Measurements from ENCODE around the gene DSCAML1.

Gene DSCAML1

DNA sequence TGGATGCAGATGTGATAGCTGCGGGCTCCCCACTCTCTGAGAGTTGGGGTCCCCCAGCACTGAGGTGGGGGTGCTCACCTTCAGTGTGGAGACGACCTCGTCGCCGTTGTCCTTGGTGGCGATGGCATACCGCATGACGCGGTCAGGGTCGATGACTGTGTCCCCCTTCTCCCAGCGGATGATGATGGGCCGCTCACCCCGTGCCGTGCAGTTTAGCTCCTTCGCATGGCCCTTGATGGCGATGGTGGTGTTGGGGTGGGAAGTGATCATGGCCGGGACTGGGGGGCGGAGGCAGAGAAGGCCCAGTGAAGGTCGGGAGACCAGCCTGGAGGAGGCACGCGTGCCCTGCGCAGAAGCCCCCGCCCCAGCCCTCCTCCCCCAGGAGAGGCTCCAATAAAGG lies 315.1 kb downstream of the DSCAML1 start:
- TF ChIP-seq, protein P1, sequence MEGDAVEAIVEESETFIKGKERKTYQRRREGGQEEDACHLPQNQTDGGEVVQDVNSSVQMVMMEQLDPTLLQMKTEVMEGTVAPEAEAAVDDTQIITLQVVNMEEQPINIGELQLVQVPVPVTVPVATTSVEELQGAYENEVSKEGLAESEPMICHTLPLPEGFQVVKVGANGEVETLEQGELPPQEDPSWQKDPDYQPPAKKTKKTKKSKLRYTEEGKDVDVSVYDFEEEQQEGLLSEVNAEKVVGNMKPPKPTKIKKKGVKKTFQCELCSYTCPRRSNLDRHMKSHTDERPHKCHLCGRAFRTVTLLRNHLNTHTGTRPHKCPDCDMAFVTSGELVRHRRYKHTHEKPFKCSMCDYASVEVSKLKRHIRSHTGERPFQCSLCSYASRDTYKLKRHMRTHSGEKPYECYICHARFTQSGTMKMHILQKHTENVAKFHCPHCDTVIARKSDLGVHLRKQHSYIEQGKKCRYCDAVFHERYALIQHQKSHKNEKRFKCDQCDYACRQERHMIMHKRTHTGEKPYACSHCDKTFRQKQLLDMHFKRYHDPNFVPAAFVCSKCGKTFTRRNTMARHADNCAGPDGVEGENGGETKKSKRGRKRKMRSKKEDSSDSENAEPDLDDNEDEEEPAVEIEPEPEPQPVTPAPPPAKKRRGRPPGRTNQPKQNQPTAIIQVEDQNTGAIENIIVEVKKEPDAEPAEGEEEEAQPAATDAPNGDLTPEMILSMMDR (IDR thresholded peaks at IDR 0.05; ENCODE audit: low read depth, low read length): no peak
- no peak for DNase-seq (ENCODE audit: extremely low read depth, low read depth)

DNA sequence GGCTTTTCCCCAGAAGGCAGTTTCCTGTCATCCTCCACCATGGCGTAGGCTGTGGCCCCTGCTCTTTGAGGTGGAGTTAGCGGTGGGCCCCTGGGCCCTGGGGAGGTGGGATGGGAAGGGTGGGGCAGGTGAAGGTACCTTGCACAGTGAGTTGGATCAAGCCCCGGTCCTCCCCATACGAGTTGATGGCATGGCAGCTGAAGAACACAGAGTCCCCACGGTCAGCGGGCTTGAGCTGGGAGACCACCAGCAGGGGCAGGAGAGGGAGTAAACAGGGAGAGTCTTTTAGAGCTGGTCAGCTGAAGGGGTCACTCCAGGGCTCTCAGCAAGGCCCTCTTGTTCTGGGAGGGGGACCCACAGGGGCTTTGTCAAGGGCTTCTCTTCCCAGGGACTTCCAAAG lies 316.0 kb downstream of the DSCAML1 start:
- TF ChIP-seq, protein P1 (IDR thresholded peaks at IDR 0.05; ENCODE audit: low read depth, low read length): no peak
- DNase-seq (ENCODE audit: extremely low read depth, low read depth): no peak

DNA sequence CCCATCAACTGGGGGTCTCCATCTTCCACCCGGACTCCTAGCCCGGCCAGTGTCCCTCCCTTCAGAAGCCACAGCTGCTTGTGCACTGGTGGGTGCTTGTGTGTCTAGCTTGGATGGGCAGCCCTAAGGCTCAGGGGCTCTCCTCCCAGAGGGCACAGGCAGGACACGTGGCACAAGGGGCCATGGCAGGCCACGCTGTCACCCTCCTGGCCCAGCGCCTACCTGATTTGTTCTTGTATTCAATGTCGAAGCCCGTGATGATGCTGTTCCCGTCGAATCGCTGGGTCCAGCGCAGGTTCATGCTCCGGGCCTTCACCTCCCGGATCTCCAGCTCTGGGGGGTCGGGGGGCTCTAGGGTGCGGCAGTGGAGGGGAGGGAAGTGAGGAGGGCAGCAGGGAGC lies 316.8 kb downstream of the DSCAML1 start:
- TF ChIP-seq, protein P1 (IDR thresholded peaks at IDR 0.05; ENCODE audit: low read depth, low read length): no peak
- DNase-seq (ENCODE audit: extremely low read depth, low read depth): no peak

DNA sequence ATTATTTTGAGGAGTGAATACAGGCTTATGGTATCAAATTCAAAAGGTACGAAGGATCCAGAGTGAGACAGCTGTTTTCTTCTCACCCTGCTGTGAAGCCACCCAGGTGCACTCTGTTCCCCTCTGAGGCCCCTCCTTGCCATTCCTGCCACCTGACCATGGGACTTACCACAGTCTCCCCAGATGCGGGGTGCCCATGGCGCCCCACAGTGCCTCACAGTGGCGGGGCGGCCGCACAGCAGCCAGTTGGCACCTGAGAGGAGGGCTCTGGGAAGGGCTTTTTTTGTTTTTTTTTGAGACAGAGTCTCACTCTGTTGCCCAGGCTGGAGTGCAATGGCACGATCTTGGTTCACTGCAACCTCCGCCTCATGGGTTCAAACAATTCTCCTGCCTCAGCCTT lies 317.6 kb downstream of the DSCAML1 start:
- no peak for DNase-seq (ENCODE audit: extremely low read depth, low read depth)
- TF ChIP-seq, protein P1 (IDR thresholded peaks at IDR 0.05; ENCODE audit: low read depth, low read length): no peak

DNA sequence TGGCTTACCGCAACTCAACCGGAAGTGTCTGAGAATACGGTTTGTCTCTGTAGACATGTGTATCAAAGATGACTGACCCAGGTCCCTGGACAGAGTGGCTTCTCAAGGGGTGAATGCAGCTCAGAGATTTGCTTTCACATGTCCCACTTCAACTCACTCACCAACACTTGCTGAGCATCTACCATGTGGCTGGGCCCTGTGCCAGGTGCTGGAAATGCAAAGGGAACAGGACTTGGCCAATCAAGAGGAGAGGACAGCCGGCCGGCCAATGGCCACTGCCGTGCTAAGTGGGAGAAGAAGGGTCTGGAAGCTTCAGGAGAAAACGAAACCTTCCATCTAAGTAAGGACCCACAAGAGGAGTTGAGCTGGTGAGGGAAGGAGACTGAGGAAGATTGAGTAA lies 318.1 kb downstream of the DSCAML1 start:
- no peak for DNase-seq (ENCODE audit: extremely low read depth, low read depth)
- TF ChIP-seq, protein P1 (IDR thresholded peaks at IDR 0.05; ENCODE audit: low read depth, low read length): no peak

DNA sequence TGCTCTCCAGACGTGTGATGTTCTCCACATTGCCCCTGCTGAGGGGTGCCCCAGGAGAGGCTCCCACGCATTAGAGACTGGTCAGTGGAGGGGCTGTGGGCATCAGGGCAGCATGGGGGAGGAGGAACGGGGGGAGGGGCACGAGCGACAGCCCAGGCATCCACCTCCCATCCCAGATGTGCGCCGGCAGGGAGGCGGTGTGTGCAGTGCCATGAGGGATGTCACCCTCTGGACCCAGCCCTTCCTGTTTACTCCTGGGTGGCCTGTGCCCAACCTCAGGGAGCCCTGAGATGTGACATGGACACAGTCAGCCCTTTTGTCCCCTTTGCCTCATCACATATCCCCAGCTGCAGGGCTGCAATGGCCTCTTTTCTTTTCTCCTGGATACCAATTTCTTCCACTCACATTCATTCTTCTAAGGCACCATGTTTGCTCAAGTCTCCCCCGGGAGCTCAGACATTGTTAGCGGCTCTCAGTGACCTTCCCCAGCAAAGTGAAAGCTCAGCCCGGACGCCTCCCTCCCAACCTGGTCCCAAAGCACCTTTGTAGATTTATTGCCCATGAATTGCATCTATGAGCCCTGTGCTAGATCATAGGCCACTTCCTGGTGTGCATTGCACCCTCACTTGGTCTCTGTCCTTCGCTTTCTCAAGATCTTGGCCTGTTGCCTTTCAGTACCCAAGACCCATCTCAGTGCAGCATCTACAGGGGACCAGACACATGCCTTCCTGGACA lies 318.7 kb downstream of the DSCAML1 start:
- TF ChIP-seq, protein P1 (IDR thresholded peaks at IDR 0.05; ENCODE audit: low read depth, low read length): no peak
- DNase-seq (ENCODE audit: extremely low read depth, low read depth): no peak

DNA sequence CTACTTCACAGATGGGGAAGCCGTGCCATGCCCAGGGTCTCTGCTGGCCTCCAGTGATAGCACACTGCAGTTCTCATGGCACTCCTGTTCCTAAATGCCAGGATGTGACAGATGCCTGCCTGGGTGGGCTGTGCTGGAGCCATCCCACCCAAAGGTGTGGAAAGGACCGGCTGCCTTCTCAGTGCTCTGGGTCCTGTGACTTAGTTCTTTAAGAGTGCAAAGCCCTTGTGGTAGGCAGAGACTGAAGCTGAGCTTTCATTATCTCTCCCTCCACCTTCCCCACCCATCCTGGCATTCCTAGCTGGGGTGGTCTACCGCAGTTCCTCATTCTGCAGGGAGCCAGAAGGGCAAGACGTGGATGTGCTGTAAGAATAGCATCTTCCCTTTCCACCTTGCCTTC lies 319.3 kb downstream of the DSCAML1 start:
- TF ChIP-seq, protein P1 (IDR thresholded peaks at IDR 0.05; ENCODE audit: low read depth, low read length): no peak
- DNase-seq (ENCODE audit: extremely low read depth, low read depth): no peak
